Spleen (tissue), 7 donors: Measurements from ENCODE around the gene SDK2.
"Not testable (repeated sequence)": the region's sequence is repeated elsewhere in the genome, so short reads cannot be mapped to it uniquely, and the experiment has no call there.

ENCODE experiments used
- POLR2A ChIP-seq, 3 donors: fragments of 450-650 bp; IDR thresholded peaks; one replicate each; pipeline ENCODE4 v1.5.1; 2017; ENCODE audit warnings: antibody characterized with exemption in 3 of 3, mild to moderate bottlenecking in 1 of 3
- POLR2AphosphoS5 ChIP-seq, 3 donors: sonication (generic); formaldehyde crosslinking; IDR thresholded peaks; one replicate each; pipeline ENCODE4 v1.5.1; 2017; ENCODE audit warnings: antibody characterized with exemption in 3 of 3
- TF ChIP-seq, protein P1 (sequence below), 11 experiments: fragments of 200-600 bp in 7 of 11; fragments of 450-650 bp in 4 of 11; sonication (generic) in 4 of 11; IDR thresholded peaks in 8 of 11; conservative IDR thresholded peaks in 3 of 11; 1 replicate in 7 of 11; 2 replicates in 4 of 11; pipeline versions ENCODE4 v1.4.0 to v1.8.0; 2016 to 2021; ENCODE audit warnings: antibody characterized with exemption in 11 of 11, inconsistent platforms in 4 of 11, mild to moderate bottlenecking in 1 of 11
- donor health status: DM: no; HTN: no; CAD: no; lungs with moderate emphysema.
- donor health status: DM: no; HTN: no; CAD: no.
- donor health status: DM: no; HTN: no; CAD: no.

DNA sequence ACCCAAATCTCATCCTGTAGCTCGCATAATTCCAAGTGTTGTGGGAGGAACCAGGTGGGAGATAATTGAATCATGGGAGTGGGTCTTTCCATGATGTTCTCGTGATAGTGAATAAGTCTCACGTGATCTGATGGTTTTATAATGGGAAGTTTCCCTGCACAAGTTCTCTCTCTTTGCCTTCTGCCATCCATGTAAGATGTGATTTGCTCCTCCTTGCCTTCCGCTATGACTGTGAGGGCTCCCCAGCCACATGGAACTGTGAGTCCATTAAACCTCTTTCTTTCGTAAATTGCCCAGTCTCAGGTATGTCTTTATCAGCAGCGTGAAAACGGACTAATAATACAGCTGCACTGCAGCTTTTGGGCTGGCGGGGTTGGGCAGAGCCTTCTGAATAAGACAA lies 171.5 kb downstream of the SDK2 start:
- not testable (repeated sequence) for TF ChIP-seq POLR2AphosphoS5, POLR2A (IDR thresholded peaks at IDR 0.05)
- TF ChIP-seq, protein P1, sequence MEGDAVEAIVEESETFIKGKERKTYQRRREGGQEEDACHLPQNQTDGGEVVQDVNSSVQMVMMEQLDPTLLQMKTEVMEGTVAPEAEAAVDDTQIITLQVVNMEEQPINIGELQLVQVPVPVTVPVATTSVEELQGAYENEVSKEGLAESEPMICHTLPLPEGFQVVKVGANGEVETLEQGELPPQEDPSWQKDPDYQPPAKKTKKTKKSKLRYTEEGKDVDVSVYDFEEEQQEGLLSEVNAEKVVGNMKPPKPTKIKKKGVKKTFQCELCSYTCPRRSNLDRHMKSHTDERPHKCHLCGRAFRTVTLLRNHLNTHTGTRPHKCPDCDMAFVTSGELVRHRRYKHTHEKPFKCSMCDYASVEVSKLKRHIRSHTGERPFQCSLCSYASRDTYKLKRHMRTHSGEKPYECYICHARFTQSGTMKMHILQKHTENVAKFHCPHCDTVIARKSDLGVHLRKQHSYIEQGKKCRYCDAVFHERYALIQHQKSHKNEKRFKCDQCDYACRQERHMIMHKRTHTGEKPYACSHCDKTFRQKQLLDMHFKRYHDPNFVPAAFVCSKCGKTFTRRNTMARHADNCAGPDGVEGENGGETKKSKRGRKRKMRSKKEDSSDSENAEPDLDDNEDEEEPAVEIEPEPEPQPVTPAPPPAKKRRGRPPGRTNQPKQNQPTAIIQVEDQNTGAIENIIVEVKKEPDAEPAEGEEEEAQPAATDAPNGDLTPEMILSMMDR (IDR thresholded peaks at IDR 0.05 in 8 of 11, conservative IDR thresholded peaks at IDR 0.05 in 3 of 11) = not testable (repeated sequence)
